GM23248 (cell line): Measurements from ENCODE around the gene TBC1D1.

Experiments
- EZH2 ChIP-seq: fragments of 200-600 bp; sonication (generic); IDR thresholded peaks from 2 replicates; pipeline ENCODE4 v1.6.1; 2018; ENCODE audit warnings: antibody characterized with exemption, mild to moderate bottlenecking; ENCODE audit not compliant: insufficient read depth, poor library complexity, severe bottlenecking
- EZH2phosphoT487 ChIP-seq: fragments of 200-600 bp; sonication (generic); IDR thresholded peaks from 2 replicates; pipeline ENCODE4 v1.6.1; 2018; ENCODE audit warnings: antibody characterized with exemption, moderate library complexity, mild to moderate bottlenecking, low read depth; ENCODE audit not compliant: insufficient read depth

DNA sequence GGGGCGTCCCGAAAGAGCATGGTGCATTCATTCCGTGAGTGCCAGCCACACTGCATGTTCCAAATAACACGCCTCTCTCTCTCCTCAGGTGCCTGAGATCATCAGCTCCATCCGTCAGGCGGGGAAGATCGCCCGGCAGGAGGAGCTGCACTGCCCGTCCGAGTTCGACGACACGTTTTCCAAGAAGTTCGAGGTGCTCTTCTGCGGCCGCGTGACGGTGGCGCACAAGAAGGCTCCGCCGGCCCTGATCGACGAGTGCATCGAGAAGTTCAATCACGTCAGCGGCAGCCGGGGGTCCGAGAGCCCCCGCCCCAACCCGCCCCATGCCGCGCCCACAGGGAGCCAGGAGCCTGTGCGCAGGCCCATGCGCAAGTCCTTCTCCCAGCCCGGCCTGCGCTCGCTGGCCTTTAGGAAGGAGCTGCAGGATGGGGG, 123.6 kb downstream of the TBC1D1 start:
- TF ChIP-seq EZH2 (no peak), EZH2phosphoT487 (no peak)
